Measurements from ENCODE around the gene CELA2A. TPM values are rescaled to one million over a fixed set of nuclear protein-coding genes. Genes with fewer than 3 reads are reported as not detected.

The CELA2A gene
- polyA plus RNA-seq, 2 of the 4 experiments (the other 2 are of a cell fraction), result not detected

DNA sequence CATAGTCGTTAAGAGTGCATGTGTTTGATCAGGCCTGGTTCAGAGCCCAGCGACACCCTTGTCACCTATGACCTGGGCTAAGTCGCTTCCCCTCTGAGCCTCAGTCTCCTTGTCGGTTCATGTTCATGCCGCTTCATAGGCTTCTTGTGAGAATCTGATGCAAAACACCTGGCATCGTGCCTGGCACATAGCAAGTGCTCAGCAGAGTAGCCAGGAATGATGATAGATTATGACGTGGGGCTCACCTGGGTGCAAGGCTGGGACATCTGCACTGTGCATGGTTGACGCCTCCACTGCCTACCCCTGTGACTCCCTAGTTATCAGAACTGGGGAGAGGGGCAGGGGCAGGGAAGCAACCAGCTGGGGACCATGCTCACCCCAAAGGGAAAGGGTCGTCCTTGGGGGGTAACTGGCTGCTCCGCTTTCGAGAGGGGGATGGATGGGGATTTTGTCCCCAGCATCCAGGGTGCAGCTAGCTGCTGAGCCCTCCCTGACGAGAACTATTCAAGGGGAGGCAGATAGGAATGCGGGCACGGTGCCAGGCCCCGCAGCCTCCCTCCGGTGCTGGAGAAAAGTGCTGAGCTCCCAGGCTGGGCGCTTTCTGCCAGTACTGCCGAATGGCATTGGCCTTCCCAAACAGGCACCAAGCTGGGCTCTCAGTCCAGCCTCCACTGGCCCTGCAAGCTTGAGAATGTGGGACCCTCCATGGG is 37.6 kb upstream of the CELA2A start:
- H3K27ac ChIP-seq, result peak overlapping the region; percentile 64 to 82
- H3K4me3 ChIP-seq, result no peak overlapping the region
- WGBS (ENCODE audit: missing lambda C conversion rate), result 62% methylated on average over 13 of the region's 18 CpGs
- H3K4me1 ChIP-seq, result peaks cover 69% of the 10 kb centered on the region
- TF ChIP-seq POLR2AphosphoS2 (conservative IDR thresholded peaks at IDR 0.05; ENCODE audit: low read length), result 0 out of 2 replicates have a peak, but pooled peaks have one; percentile 48
- no peak for TF ChIP-seq RFX5 (IDR thresholded peaks at IDR 0.05)
- no peak for TF ChIP-seq NFE2L2 (conservative IDR thresholded peaks at IDR 0.05; ENCODE audit: low read length)
- TF ChIP-seq, protein P1, sequence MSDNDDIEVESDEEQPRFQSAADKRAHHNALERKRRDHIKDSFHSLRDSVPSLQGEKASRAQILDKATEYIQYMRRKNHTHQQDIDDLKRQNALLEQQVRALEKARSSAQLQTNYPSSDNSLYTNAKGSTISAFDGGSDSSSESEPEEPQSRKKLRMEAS (IDR thresholded peaks at IDR 0.05), result no peak
- TF ChIP-seq, protein P2, sequence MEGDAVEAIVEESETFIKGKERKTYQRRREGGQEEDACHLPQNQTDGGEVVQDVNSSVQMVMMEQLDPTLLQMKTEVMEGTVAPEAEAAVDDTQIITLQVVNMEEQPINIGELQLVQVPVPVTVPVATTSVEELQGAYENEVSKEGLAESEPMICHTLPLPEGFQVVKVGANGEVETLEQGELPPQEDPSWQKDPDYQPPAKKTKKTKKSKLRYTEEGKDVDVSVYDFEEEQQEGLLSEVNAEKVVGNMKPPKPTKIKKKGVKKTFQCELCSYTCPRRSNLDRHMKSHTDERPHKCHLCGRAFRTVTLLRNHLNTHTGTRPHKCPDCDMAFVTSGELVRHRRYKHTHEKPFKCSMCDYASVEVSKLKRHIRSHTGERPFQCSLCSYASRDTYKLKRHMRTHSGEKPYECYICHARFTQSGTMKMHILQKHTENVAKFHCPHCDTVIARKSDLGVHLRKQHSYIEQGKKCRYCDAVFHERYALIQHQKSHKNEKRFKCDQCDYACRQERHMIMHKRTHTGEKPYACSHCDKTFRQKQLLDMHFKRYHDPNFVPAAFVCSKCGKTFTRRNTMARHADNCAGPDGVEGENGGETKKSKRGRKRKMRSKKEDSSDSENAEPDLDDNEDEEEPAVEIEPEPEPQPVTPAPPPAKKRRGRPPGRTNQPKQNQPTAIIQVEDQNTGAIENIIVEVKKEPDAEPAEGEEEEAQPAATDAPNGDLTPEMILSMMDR (IDR thresholded peaks at IDR 0.05), result no peak
- no peak for TF ChIP-seq CHD2 (IDR thresholded peaks at IDR 0.05; ENCODE audit: low read length, partially characterized antibody)
- no peak for TF ChIP-seq ZFP36 (IDR thresholded peaks at IDR 0.05; ENCODE audit: borderline replicate concordance, partially characterized antibody)
- H3K9me3 ChIP-seq, result no peaks in the 10 kb centered on the region
- H3K4me2 ChIP-seq, result peak overlapping the region; percentile 62
- no peak for ATAC-seq
- FAIRE-seq, result no peak
- CTCF ChIA-PET, result interaction anchor here (1.1 to 5.5 kb wide), 4 partner anchors 10 to 95 kb away, joined by 3 to 32 read pairs (median 17); no protein-coding TSS in a partner anchor
- POLR2A ChIA-PET, result no interaction called here
- DNase-seq (ENCODE audit: low read depth in 1 of 2, low spot score in 1 of 2), result no peak

DNA sequence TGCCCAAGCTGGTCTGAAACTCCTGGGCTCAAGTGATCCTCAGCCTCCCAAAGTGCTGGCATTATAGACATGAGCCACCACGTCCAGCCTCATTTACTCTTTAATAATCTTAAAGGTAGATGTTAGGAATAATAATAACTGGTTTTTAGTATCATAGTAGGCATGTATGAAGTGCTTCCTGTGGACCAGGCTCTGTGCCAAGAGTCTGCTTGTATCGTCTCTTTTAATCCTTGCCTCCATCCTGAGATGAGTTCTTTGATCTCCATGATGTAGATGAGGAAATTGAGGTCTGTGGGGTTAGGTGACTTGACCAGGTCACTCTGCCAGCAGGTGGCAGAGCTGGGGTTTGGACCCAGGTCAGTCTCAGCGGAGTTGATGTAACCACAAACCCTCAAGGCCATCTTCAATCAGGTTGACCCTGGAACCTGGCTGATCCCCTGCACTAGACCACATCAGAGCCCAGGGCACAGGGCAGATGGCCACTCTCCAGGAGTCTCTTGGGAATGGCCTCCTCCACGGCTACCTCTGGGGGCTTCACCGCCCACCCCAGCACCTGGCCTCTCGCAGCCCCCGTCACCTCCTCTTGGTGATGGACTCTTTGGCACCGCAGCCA is 35.6 kb upstream of the CELA2A start:
- 86% methylated on average over 4 of the region's 8 CpGs for WGBS (ENCODE audit: missing lambda C conversion rate)
- ChIA-PET POLR2A (no interaction called here), CTCF (interaction anchor here (1.6 to 5.5 kb wide), 3 partner anchors 11 to 97 kb away, joined by 3 to 32 read pairs (median 31); no protein-coding TSS in a partner anchor)
- DNase-seq (ENCODE audit: low read depth in 1 of 2, low spot score in 1 of 2) (no peak), ATAC-seq (no peak), FAIRE-seq (no peak)
- Histone ChIP-seq H3K4me3 (no peak overlapping the region), H3K27ac (peak overlapping the region in 1 of 2 experiments; percentile 78; a peak in 3 of 6 replicates), H3K9me3 (no peaks in the 10 kb centered on the region), H3K4me2 (no peak overlapping the region), H3K4me1 (peaks cover 72% of the 10 kb centered on the region)
- TF ChIP-seq, protein P3, sequence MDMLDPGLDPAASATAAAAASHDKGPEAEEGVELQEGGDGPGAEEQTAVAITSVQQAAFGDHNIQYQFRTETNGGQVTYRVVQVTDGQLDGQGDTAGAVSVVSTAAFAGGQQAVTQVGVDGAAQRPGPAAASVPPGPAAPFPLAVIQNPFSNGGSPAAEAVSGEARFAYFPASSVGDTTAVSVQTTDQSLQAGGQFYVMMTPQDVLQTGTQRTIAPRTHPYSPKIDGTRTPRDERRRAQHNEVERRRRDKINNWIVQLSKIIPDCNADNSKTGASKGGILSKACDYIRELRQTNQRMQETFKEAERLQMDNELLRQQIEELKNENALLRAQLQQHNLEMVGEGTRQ (IDR thresholded peaks at IDR 0.05), result no peak

DNA sequence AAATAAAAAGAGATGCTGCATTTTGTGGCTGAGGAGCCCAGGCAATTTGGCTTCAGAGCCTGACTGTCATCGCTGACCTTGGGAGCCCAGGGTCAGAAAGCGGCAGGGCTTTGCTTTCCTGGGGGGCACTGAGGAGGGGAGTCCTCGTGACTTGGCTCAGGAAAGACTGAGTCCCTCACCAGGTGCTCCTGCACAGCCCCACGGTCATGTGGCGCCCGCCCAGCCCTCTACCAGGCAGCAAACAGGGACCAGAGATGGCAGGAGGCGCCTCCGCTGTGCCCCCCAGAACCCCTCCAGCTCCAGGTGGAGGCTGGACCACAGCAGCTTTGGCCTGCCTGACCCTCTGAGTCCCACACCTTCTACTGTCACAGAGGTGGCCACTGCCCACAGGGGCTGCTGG is 33.7 kb upstream of the CELA2A start:
- Histone ChIP-seq H3K4me2 (peak overlapping the region; percentile 53; the same call in 1 of the 3 replicates), H3K4me1 (peaks cover 72% of the 10 kb centered on the region), H3K4me3 (no peak overlapping the region), H3K9me3 (no peaks in the 10 kb centered on the region), H3K27ac (peak overlapping the region; percentile 97 to 98)
- DNase-seq (ENCODE audit: low read depth in 1 of 2, low spot score in 1 of 2), result no peak
- ATAC-seq, result no peak
- ChIA-PET CTCF (interaction anchor here (1.0 to 5.5 kb wide), 5 partner anchors 9 to 139 kb away, joined by 3 to 32 read pairs (median 3); no protein-coding TSS in a partner anchor), POLR2A (no interaction called here)
- TF ChIP-seq POLR2A (IDR thresholded peaks at IDR 0.05; ENCODE audit: low read length) (no peak), RARB (CRISPR knock-in tag; IDR thresholded peaks at IDR 0.05) (no peak), KDM5A (IDR thresholded peaks at IDR 0.05) (no peak), ZSCAN20 (CRISPR knock-in tag; IDR thresholded peaks at IDR 0.05) (no peak), SREBF2 (IDR thresholded peaks at IDR 0.05) (no peak), RAD21 (conservative IDR thresholded peaks at IDR 0.05 in 1 of 2, IDR thresholded peaks at IDR 0.05 in 1 of 2) (no peak)
- FAIRE-seq, result no peak
- 87% methylated on average over 6 of the region's 8 CpGs for WGBS (ENCODE audit: missing lambda C conversion rate)

Measured in A549 (cell line).